Heart right ventricle (tissue), 16 donors: ENCODE results near the gene CCR2. TPM values are rescaled to one million over a fixed set of nuclear protein-coding genes. Genes with fewer than 3 reads are reported as not detected.
A peak's percentile ranks its signal among the peaks of the same experiment; 100 is the strongest.

Source experiments
- ATAC-seq, 8 donors: fragments of 200-7000 bp; cut with Tn5 transposase; one replicate each; pipeline ENCODE4 v1.9.1; 2020; ENCODE audit warnings: mild to moderate bottlenecking in 8 of 8, moderate library complexity in 8 of 8, moderate number of reproducible peaks in 1 of 8
- DNase-seq, 2 donors: peaks; one replicate each; pipeline ENCODE4 v3.0.0-alpha.2; 2020
- H3K27ac ChIP-seq, 10 donors: fragments of 200-600 bp; sonication (generic) in 2 of 10; one replicate each; pipeline versions ENCODE4 v1.5.0 to v1.8.0; 2020 to 2022; ENCODE audit warnings: mild to moderate bottlenecking in 3 of 10
- H3K27me3 ChIP-seq, 7 donors: fragments of 200-600 bp; one replicate each; pipeline ENCODE4 v1.8.0; 2021 to 2022; ENCODE audit warnings: mild to moderate bottlenecking in 2 of 7
- H3K36me3 ChIP-seq, 9 donors: fragments of 200-600 bp; sonication (generic) in 1 of 9; one replicate each; pipeline versions ENCODE4 v1.5.0 to v1.8.0; 2020 to 2022; ENCODE audit warnings: mild to moderate bottlenecking in 2 of 9
- H3K4me1 ChIP-seq, 9 donors: fragments of 200-600 bp; sonication (generic) in 1 of 9; one replicate each; pipeline versions ENCODE4 v1.5.0 to v1.8.0; 2020 to 2022; ENCODE audit warnings: mild to moderate bottlenecking in 4 of 9
- H3K4me3 ChIP-seq, 10 donors: fragments of 200-600 bp; sonication (generic) in 2 of 10; one replicate each; pipeline versions ENCODE4 v1.5.0 to v1.8.0; 2020 to 2022; ENCODE audit warnings: mild to moderate bottlenecking in 7 of 10, moderate library complexity in 2 of 10
- H3K9me3 ChIP-seq, 11 donors: fragments of 200-600 bp in 10 of 11; sonication (generic) in 2 of 11; one replicate each; pipeline versions ENCODE4 v1.5.0 to v1.8.0; 2013 to 2022; ENCODE audit warnings: mild to moderate bottlenecking in 2 of 11, control low read depth in 1 of 11, moderate library complexity in 1 of 11
- WGBS, 2 donors: extraction: QIAGEN DNeasy Blood & Tissue Kit; methylation state at CpG; one replicate each; pipeline ENCODE4 v1.1.7; 2013; ENCODE audit warnings: inconsistent platforms in 1 of 2; 5-methylcytosine and 5-hydroxymethylcytosine counted together
- intact Hi-C, 10 donors: fragments of 100-400 bp; cut with DNase I; formaldehyde crosslinking; loops; one replicate each; pipeline versions ENCODE4 v1.11.1 to v1.14.2; 2022
- polyA plus RNA-seq, 2 donors: library from polyadenylated mRNA; stranded (reverse); fragments of 200-250 nt; gene quantifications; one replicate each; pipeline ENCODE4 v1.2.3, GENCODE V29; 2013
- total RNA-seq, 10 donors: library from RNA; stranded (reverse); fragmentation: NEBNext Ultra II Directional in 3 of 10; extraction: Animal tissue kit (Norgen Biotek cat#: 25700) in 3 of 10; gene quantifications; one replicate each; pipeline versions ENCODE4 v1.2.1 to v1.2.4, GENCODE V29; 2021 to 2023
- TF ChIP-seq, protein P1 (sequence below), 9 donors: fragments of 200-600 bp; sonication (generic) in 2 of 9; IDR thresholded peaks; one replicate each; pipeline versions ENCODE4 v1.5.0 to v1.8.0; 2021 to 2022; ENCODE audit warnings: antibody characterized with exemption in 9 of 9, mild to moderate bottlenecking in 5 of 9, moderate library complexity in 1 of 9
- donor health status: Arrhythmogenic right ventricular cardiomyopathy.
- donor health status: ischemic (EF 13 %, LVEDD 7.1; RV severe dilation, severe dysfunction).
- donor health status: healthy with polysubstance abuse.
- donor health status: DM: no; HTN: yes; CAD: no.
- donor health status: DM: no; HTN: no; CAD: no.
- donor health status: ischemic (EF 25% LVEDD 6.9; RV normal size, moderate dysfunction).
- donor health status: ischemic (EF 25% LVEDD 5.7; RV mildly dilated, moderate dysfunction).
- donor health status: healthy.
- donor health status: DM: yes; HTN: yes; CAD: no.
- donor health status: Ischemic cardiomyopathy.
- donor health status: ischemic (EF 35%, LVEDD 5.7; RV mildly dilated, moderate dysfunction).
- donor health status: nonischemic (EF 11% LVEDD 7.7; RV severe dilation, severe dysfunction).
- donor health status: DM: yes; HTN: yes; CAD: no.
- donor health status: PGD.
- donor health status: ischemic (EF 29% LVEDD 5.4; RV normal size, mild dysfunction).
- donor health status: nonischemic (EF 23%, LVEDD 6.1; RV moderate dilation, normal function).

Gene CCR2
- total and polyA plus RNA-seq, 12 donors, result 0.15 to 8.7 (median 0.58) TPM

GRCh38 chr3:46380471-46381221 lies 26.7 kb downstream of the CCR2 start:
- Histone ChIP-seq H3K27me3 (peaks cover 0 to 10% (median 0%) of the 10 kb centered on the region in 7 donors), H3K4me1 (peaks cover 0 to 32% (median 5%) of the 10 kb centered on the region in 9 donors), H3K36me3 (no peaks in the 10 kb centered on the region), H3K4me3 (no peak overlapping the region), H3K9me3 (no peaks in the 10 kb centered on the region), H3K27ac (peak overlapping the region in 3 of 10 donors; percentile 43 to 75 (median 55))
- TF ChIP-seq, protein P1, sequence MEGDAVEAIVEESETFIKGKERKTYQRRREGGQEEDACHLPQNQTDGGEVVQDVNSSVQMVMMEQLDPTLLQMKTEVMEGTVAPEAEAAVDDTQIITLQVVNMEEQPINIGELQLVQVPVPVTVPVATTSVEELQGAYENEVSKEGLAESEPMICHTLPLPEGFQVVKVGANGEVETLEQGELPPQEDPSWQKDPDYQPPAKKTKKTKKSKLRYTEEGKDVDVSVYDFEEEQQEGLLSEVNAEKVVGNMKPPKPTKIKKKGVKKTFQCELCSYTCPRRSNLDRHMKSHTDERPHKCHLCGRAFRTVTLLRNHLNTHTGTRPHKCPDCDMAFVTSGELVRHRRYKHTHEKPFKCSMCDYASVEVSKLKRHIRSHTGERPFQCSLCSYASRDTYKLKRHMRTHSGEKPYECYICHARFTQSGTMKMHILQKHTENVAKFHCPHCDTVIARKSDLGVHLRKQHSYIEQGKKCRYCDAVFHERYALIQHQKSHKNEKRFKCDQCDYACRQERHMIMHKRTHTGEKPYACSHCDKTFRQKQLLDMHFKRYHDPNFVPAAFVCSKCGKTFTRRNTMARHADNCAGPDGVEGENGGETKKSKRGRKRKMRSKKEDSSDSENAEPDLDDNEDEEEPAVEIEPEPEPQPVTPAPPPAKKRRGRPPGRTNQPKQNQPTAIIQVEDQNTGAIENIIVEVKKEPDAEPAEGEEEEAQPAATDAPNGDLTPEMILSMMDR (IDR thresholded peaks at IDR 0.05), result no peak
- intact Hi-C loops, result no loop called here
- ATAC-seq (no peak), DNase-seq (no peak)
- WGBS, 2 donors, result 81 to 82% methylated on average over 8 of the region's 8 CpGs

- H3K4me1 ChIP-seq, result peaks cover 0 to 41% (median 5%) of the 10 kb centered on the region in 9 donors
- H3K27me3 ChIP-seq, result peaks cover 0 to 10% (median 0%) of the 10 kb centered on the region in 7 donors
- H3K27ac ChIP-seq, result no peak overlapping the region
- DNase-seq (no peak), ATAC-seq (no peak)
- intact Hi-C loops, result no loop called here
- TF ChIP-seq, protein P1 (IDR thresholded peaks at IDR 0.05), result no peak
- H3K4me3 ChIP-seq, result no peak overlapping the region
- H3K9me3 ChIP-seq, result no peaks in the 10 kb centered on the region
- 57 to 60% methylated on average over 3 of the region's 3 CpGs for WGBS, 2 donors
- H3K36me3 ChIP-seq, result no peaks in the 10 kb centered on the region
Observed at GRCh38 chr3:46381625-46382024, 27.7 kb downstream of the CCR2 start.

- Histone ChIP-seq H3K27ac (peak overlapping the region in 1 of 10 donors; percentile 36), H3K36me3 (no peaks in the 10 kb centered on the region), H3K4me1 (peaks cover 0 to 41% (median 5%) of the 10 kb centered on the region in 9 donors), H3K9me3 (no peaks in the 10 kb centered on the region), H3K4me3 (no peak overlapping the region), H3K27me3 (peaks cover 0 to 10% (median 0%) of the 10 kb centered on the region in 7 donors)
- WGBS, 2 donors, result 55 to 56% methylated on average over 6 of the region's 6 CpGs
- ATAC-seq (peak in 3 of 8 donors; percentile 7 to 50 (median 35)), DNase-seq (no peak)
- TF ChIP-seq, protein P1 (IDR thresholded peaks at IDR 0.05), result no peak
- intact Hi-C loops, result no loop called here
Observed at GRCh38 chr3:46383211-46383950, 29.5 kb downstream of the CCR2 start.

DNA sequence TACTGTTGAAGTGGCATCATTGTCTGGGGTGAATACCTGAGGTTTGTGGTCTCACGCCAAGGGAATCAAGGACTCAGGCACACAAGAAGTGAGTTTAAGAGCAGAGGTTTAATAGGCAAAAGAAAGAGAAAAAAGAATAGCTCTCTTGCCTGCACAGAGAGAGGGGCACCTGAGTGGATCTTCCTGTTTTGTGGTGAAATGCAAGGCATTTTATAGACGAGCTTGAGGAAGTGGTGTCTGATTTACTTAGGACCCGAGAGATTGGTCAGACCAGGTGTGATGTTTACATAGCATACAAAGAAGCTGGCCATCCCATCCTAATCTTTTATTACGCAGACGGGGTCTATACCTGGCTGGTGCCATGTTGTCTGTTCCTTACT lies 30.0 kb downstream of the CCR2 start:
- 74 to 75% methylated on average over 5 of the region's 5 CpGs for WGBS, 2 donors
- DNase-seq (no peak), ATAC-seq (no peak)
- peaks cover 0 to 10% (median 0%) of the 10 kb centered on the region in 7 donors for H3K27me3 ChIP-seq
- peak overlapping the region in 1 of 10 donors; percentile 36 for H3K27ac ChIP-seq
- no peak overlapping the region for H3K4me3 ChIP-seq
- TF ChIP-seq, protein P1 (IDR thresholded peaks at IDR 0.05), result no peak
- no peaks in the 10 kb centered on the region for H3K36me3 ChIP-seq
- peaks cover 0 to 41% (median 5%) of the 10 kb centered on the region in 9 donors for H3K4me1 ChIP-seq
- H3K9me3 ChIP-seq, result no peaks in the 10 kb centered on the region
- intact Hi-C loops, result no loop called here
